CMK (cell line): ENCODE measurements around the gene LTB.

Experiments
- DNase-seq: peaks from one replicate; pipeline ENCODE4 v3.0.0-alpha.2; 2010; ENCODE audit warnings: low read depth

LTB gene

DNA sequence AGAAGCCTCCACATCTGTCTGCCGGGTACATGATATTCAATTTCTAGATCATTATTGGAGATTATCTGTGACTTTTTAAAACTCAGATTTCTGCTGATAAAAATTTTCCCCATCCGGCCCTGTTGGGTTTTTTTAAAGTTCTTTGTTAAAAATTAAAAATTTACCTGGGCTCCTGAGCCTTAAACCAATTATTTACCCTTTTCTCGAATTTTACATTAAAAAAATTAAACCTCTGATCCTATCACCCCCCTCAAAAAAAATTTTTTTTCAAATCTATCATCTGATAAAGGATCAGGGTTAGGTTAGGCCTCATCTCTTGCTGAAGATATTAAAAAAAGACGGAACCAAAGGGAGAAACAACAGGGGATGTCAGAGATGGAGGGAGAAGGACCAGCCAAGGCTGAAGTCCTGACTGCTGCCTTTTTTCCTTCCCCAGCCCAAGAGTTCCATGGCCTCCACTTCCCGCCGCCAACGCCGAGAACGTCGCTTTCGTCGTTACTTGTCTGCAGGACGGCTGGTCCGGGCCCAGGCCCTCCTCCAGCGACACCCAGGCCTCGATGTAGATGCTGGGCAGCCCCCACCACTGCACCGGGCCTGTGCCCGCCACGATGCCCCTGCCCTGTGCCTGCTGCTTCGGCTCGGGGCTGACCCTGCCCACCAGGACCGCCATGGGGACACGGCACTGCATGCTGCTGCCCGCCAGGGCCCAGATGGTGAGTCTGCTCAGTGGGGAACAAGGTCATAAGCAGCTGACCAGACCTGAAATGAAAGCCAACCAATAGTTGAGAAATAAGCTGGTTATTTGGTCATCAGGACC, 34.3 kb downstream of the LTB start:
- no peak for DNase-seq

DNA sequence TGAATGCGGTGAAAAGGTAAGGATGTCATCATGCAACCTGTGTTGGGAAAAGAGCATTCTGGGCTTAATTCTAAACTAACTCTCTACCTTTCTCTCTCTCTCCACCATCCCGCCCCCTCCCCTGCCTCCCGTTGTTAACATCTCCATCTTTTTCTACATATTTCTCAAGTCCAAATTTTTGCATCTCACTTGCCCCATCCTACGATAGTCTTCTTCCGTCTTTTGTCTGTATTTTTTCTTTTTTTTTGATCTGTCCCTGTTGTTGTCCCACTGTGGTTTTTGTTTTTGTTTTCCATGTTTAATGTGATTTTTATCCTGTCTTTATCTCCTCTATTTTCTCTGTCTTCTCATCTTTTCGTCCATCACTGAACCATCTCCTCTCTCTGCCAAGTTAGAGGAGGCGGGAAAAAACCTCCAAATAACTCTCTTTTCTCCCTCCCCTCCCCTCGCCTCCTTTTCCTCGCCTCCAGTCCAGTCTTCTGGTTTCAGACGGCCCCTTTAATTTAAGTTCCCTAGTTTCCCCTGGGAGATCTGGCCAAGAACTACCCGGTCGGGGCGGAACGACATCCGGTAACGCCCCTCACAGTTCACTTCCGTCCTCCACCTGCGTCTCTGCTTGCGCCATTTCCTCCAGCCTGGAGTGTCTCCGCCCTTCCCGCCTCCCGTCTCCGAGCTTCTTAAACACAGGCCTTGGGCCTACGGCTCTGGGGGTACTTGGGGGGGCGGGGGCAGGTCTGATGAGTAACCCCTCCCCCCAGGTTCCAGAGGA, 35.1 kb downstream of the LTB start, which contains the start of gene NFKBIL1:
Gene NFKBIL1, plus strand, starts transcription at position 651 of the 769 bp plus-strand sequence. Its CDS starts 87 bp downstream, at position 738.
- DNase-seq: peak; percentile 94

- peak; percentile 86 for DNase-seq
Measured at GRCh38 chr6:31546339-31546957, 35.8 kb downstream of the LTB start, which contains the start of gene ATP6V1G2. Gene ATP6V1G2 (minus strand): TSS chr6:31546608. CDS start chr6:31546559, 49 bp downstream.

DNA sequence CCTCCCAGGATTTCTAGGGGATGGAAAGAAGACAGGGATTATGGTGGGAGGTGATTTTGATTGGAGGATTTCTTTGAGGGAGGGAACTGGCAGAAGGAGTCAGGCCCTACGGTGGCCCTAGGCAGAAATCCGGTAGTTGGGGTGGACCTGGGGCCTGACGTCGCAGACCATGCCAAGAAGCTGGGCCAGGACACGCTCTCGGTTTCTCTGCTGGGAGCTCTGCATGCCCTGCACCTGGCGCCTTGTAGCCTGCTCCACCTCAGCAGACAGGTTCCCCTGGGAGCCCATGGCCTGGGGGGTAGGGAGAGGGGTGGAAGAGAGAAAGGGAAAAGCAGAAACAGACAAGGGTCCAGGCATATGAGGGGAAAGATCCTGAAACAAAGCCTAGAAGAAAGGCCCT, 36.9 kb downstream of the LTB start:
- DNase-seq: no peak

DNA sequence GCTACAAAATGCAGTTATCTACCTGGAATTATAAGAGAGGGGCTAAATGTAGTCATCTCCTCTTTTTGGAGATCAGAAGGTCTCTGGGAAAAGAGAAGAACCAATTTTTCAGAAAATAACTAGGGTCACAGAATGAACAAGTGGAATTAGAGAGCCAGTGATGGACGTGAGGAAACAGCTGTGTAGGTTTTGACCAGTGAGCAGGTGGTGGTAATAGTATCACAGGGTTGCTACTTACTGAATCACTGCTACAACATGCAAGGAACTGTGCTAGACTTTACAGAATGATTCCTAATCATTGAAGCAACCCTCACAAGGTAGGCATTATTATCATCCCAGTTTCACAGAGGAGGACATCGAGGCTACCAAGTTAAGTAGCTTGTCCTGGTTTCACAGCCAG, 37.5 kb downstream of the LTB start:
- DNase-seq: no peak

DNA sequence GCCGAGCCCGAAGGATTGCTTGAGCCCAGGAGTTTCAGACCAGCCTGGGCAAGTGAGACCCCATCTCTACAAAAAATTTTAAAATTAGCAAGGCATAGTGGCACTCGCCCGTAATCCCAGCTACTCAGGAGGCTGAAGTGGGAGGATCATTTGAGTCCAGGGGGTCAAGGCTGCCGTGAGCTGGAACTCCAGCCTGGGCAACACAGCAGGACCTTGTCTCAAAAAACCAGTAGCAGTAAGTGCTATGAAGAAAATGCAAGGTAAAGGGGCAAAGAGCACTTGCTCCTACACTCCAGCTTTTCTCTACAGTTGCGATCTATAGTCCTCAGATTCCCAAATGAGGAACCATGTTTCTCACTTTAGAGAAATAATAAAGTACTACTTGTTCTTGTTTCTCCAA, 38.6 kb downstream of the LTB start:
- DNase-seq: no peak

DNA sequence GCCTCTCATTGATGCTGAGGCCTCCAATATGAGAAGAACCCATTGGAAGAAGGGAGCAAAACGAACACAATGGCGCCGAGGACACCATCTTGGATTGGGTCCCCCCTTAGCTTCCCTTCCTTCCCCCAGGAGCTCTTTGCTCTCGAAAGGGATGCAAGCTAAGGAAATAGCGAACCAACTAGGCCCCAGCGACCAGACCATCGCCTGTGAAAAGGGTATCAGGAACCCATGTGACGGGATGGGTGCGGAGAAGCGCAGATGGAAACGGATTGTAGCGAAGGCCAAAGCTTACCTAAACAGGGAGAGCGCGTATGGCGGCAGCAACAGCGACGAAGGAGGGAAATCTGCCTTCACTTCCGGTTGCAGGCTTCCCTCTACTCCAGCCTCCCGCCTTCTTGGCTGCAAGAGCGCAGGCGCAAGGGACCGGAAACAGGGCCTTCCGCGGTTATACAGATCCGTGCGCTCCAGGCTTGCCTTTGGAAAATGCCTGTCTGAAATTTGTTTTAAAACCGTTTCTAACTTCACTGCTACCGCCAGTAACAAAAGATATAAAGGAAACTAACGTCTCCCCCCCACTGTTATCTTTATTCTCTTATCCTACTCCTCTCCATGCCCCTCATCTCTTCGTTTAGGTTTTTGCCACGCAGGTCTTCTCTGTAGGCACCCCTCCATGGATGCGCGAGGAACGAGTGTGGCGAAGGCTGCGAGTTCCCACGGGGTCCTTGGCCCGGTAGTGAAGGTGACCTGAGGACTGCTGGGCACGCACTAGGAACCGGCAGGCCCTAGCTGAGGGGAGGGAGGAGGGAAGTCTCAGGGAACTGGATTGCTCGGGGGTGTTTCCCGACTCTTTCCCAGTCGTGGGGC, 40.3 kb downstream of the LTB start, which contains the start of gene DDX39B:
Gene DDX39B, minus strand, starts transcription at position 346 of the 864 bp plus-strand sequence. CDS start 1,471 bp downstream, outside the sequence.
- DNase-seq: peak; percentile 96

DNA sequence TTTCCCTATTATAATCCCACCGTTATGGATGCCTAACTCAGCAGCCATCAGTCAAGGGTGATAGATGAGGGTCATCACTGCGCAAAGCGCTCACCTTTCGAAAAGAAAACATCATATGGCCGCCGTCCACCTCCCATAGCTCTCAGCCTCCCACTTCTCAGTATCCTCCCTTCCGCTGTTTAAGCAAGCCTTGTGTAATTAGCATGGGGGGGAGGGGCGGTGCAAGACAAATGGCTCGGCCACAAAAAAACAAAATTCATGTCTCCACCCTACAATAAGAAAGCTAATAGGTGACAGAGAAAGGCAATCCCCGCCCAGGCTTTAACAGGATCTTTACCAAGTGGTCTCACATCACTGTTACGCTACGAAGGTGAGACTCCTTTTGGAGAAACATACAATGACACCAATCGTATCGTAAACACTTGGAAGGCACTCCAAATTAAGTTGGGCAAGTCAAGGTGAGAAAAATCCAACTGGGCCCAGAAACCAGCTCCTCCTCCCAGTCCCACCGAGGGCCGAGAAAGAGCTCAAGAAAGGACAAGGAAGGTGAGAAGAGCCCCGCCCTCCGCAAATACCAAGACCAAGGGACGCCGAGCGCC, 41.1 kb downstream of the LTB start:
- DNase-seq: no peak

- DNase-seq: no peak
Measured at GRCh38 chr6:31540640-31541039, 41.6 kb downstream of the LTB start.

DNA sequence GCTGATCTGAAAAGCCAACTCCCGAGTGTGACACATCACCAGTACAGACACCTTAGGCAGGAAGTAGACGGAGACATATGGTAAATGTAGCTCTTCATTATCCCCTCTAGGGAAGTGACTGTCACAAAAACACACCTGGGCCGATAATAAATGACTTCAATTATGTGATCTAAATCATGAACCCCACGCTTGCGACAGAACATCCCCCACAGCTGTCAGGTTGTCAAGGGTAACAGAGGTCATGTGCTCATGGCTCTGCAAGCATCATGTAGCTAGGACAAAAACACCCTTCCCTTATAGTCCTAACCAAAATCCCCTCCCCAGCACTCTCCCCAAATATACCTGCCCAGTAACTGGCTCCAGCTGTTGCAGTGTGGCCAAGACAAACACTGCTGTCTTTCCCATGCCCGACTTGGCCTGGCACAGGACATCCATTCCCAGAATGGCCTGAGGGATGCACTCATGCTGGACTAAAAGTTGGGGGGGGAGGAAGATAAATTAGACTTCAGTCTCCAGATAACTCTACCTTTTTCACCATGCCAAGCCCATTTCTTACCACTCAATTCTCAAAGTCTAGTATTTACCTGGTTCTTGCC, 43.3 kb downstream of the LTB start:
- DNase-seq: no peak

GRCh38 chr6:31535538-31536324, 46.5 kb downstream of the LTB start:
- DNase-seq: no peak

DNA sequence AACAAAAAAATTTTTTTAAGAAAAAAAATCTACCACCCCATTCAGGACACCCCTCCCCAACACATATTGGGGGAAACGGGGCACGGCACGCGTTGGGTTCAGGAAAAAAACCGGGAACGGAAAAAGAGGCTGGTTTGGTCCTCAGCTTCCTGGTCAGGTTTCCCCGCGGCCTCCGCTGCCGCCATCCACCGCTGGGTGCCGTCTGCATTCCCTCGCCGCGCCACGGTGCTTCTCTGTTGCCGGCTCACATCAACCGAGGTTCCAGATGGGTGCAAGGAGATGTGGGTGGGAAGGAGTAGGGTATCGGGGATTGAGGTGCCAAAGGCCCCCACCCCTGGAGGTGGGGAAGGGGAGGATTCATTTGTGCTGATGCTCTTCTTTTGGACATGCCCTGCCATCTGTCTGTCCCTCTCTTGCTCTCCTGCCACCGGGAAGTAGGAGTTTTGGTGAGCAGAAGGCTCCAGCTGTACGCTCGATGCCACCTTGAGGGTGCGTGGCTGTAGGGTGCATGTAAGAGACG, 47.6 kb downstream of the LTB start:
- no peak for DNase-seq

DNA sequence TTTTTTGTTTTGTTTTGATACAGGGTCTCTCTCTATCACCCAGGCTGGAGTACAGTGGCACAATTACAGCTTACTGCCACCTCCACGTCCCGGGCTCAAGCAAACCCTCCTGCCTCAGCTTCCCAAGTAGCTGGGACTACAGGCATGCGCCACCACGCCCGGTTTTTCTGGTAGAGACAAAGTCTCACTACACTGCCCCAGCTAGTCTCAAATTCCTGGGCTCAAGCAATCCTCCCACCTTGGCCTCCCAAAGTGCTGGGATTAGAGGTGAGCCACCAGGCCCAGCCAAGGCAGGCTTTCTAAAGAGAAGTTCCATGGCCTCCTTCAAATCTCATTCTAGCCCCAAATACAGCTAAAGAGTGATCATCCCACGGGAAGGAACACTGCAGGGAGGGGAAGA, 48.2 kb downstream of the LTB start:
- DNase-seq: no peak

- DNase-seq: no peak
Measured at GRCh38 chr6:31533455-31533841, 48.8 kb downstream of the LTB start.

DNA sequence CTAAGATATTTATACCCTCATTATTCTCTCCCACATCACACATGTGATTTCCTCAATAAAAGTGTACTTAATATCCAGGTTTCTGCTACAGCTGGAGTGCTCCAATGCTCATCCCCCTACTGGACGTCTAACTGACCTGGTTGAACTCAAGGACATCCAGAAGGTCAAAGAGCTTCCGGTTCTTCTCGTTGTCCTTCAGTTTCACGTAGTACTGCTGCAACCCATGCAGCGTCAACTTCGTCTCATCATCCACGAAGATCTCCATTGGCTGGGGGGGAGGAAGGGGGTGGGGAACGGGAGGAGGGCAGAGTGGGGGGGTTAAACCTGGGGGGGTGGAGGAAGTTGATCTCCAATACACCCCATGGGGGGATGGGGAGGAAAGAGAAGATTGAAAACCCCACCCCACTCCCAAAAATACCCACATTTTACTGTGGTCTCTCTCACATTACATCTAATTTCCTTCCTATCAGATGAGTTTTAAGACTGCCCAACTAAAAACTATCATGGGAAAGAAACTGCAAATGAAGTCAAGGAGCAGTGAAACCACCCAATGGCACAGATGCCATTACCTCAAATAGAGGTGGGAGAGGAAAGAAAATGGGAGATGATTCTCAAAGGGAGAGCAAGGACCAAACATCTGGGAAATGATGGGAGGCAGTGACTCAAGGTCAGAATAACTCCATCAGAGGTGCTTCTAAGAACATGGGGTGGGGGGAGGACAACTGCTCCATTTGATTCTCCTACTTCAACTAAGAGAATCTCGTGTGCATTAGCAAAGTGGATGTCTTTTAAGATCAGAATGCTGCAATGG, 49.4 kb downstream of the LTB start:
- no peak for DNase-seq

DNA sequence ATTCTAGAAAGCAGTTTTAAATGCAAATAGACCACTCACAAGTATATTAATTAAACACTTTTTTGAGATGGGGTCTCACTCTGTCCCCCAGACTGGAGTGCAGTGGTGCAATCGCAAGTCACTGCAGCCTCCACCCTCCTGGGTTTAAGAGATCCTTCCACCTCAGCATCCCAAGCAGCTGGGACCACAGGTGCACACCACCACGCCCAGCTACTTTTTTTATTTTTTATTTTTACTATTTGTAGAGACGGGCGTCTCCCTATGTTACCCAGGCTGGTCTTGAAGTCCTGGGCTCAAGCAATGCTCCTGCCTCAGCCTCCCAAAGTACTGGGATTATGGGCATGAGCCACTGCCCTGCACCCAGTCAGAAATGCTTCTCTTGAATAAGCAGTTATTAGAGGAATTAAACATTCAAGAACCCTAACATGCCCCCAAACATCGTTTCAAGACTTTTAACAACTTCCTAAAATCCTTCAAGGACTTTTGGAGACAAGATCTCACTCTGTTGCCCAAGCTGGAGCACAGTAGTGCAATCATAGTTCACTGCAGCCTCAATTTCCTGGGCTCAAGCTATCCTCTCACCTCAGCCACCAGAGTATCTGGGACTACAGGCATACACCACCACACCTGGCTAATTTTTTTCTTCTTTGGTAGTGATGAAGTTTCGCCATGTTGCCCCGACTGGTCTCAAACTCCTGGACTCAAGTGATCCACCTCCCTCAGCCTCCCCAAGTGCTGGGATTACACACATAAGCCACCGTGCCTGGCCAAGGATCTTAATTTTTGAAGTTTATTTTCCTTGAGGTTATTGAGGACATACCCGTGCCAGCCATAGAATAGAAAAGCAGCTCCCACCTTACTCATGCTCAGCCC, 50.2 kb downstream of the LTB start:
- no peak for DNase-seq

DNA sequence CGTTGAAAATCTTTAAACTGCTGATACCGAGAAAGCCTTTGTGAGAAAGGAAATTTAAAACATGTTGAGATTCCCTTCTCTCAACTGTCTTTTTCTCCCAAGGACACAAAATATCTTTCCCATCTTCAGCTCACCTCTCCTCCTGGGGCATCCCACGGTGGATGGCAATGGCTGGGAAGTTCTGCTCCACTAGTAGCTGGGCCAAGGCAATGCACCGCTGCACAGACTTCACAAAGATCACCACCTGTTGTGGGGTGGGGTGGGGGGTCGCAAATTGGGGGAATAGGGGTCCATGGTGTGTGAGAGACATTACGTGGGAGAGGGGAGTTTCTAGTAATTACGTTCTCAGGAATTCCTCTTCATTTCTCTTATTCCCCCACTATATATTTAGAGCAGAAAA, 51.1 kb downstream of the LTB start:
- no peak for DNase-seq

DNA sequence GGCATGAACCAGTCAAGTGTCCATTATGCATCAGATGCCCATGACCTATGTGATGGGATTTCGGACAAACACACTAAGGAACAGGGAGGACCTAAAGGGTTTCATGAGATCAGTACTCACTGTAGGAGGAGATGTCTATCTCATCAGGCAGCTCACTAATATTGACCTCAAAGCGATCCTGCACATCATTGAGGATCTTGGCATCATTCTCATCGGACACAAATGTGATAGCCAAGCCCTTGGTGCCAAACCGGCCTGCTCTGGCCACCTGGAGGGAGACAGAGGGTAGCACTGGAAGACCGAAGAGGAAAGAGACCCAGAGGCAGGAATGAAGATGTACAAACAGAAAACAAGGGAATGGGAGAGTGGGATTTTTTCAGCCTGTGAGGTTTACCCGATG, 51.6 kb downstream of the LTB start:
- no peak for DNase-seq
